GM21723 (cell line): ENCODE measurements around the gene ELOVL7.
"Not testable (repeated sequence)": the region's sequence is repeated elsewhere in the genome, so short reads cannot be mapped to it uniquely, and the experiment has no call there.

ENCODE experiments used
- ATAC-seq: cut with Tn5 transposase; IDR thresholded peaks from one replicate; pipeline ENCODE4 v1.9.1; 2021; ENCODE audit warnings: mild to moderate bottlenecking, moderate library complexity; ENCODE audit not compliant: unreplicated experiment

Gene ELOVL7

GRCh38 chr5:60718166-60718892, 125.7 kb downstream of the ELOVL7 start:
- ATAC-seq: no peak

DNA sequence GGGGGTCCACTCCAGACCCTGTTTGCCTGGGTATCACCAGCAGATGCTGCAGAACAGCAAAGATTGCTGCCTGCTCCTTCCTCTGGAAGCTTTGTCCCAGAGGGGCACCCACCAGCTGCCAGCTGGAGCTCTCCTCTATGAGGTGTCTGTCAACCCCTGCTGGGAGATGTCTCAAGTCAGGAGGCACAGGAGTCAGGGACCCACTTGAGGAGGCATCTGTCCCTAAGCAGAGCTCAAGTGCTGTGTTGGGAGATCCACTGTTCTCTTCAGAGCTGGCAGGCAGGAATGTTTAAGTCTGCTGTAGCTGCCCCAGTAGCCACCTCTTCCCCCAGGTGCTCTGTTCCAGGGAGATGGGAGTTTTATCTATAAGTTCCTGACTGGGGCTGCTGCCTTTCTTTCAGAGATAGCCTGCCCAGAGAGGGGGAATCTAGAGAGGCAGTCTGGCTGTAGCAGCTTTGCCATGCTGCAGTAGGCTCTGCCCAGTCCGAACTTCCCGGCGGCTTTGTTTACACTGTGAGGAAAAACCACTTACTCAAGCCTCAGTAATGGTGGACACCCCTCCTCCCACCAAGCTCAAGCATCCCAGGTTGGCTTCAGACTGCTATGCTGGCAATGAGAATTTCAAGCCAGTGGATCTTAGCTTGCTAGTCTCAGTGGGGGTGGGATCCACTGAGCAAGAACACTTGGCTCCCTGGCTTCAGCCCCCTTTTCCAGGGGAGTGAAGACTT, 128.7 kb downstream of the ELOVL7 start:
- ATAC-seq: not testable (repeated sequence)

DNA sequence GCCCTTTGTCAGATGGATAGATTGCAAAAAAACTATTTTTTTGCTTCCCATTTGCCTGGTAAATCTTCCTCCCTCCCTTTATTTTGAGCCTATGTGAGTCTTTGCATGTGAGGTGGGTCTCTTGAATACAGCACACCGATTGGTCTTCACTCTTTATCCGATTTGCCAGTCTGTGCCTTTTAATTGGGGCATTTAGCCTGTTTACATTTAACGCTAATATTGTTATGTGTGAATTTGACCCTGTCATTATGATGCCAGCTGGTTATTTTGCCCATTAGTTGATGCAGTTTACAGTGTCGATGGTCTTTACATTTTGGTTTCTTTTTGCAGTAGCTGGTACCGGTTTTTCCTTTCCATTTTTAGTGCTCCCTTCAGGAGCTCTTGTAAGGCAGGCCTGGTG, 131.1 kb downstream of the ELOVL7 start:
- no peak for ATAC-seq

DNA sequence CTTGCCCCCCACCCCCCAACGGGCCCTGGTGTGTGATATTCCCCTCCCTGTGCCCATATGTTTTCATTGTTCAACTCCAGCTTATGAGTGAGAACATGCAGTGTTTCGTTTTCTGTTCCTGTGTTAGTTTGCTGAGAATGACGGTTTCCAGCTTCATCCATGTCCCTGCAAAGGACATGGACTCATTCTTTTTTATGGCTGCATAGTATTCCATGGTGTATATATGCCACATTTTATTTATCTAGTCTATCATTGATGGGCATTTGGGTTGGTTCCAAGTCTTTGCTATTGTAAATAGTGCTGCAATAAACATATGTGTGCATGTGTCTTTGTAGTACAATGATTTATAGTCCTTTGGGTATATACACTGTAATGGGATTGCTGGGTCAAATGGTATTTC, 132.2 kb downstream of the ELOVL7 start:
- ATAC-seq: not testable (repeated sequence)

GRCh38 chr5:60710362-60710761, 133.7 kb downstream of the ELOVL7 start:
- ATAC-seq: no peak

GRCh38 chr5:60705144-60705543, 138.9 kb downstream of the ELOVL7 start:
- no peak for ATAC-seq

DNA sequence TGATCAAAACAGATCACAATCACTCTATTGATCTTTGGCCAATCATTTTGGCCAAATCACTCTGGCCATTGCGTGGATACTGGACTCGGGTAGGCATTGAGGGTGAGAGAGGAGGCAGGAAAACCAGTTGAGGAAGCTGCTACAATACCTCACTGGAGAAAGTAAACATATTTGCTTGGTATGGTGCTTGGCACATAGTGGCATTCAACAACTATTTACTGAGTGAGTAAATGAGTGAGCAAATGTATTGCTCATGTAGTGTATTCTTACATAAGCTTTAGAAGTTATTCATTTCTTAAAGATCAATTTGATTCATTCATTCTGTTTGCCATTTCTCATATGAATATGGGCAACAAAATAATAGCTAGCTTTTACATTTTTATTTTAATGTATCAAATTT, 140.1 kb downstream of the ELOVL7 start:
- no peak for ATAC-seq
